ENCODE measurements around the gene ARHGAP4. TPM values are rescaled to one million over a fixed set of nuclear protein-coding genes. Genes with fewer than 3 reads are reported as not detected.

The ARHGAP4 gene
- total and polyA plus RNA-seq, 2 donors (not counting 3 experiments of a cell fraction or from before 2014, with no cell fraction given), result 20.9 to 33.3 TPM

DNA sequence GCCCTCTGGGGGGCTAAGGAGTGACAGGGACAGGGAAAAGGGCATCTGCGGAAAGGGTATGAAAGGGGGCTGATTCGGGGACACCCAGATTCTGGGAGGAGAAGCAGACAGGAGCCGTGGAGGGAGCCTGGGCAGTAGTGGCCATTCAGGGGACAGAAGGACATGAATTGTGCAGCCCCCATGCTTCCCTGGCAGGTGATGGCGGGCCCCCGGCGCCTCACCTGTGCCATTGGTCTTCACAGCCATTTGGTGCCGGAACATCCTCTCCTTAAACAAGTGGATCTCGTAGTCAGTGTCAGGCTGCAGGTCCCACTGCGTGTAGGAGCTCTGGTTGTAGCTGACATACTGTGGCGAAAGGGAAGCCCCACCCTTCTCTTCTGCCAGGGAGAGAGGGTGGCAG is 62.0 kb downstream of the ARHGAP4 start:
- no peaks in the 10 kb centered on the region for H3K9me3 ChIP-seq (replicated peaks; ENCODE audit: control insufficient read depth, insufficient read depth, low read length)
- dilution Hi-C loops (cut with MboI; ENCODE audit: extremely low pct_ligation_motif_present, low sequenced_read_pairs), result no loop called here
- H3K27me3 ChIP-seq (ENCODE audit: control insufficient read depth in 2 of 2, insufficient read depth in 2 of 2, low read length in 2 of 2), result no peaks in the 10 kb centered on the region
- no peaks in the 10 kb centered on the region for H3K4me1 ChIP-seq (ENCODE audit: control insufficient read depth, extremely low read depth, insufficient read depth, low read length)
- H3K79me2 ChIP-seq (ENCODE audit: control insufficient read depth, insufficient read depth, low read length), result no peaks in the 10 kb centered on the region
- H3K4me2 ChIP-seq (ENCODE audit: insufficient read depth, low read length), result no peak overlapping the region
- DNase-seq (ENCODE audit: low read depth, low spot score), result no peak
- H3K4me3 ChIP-seq (replicated peaks in 1 of 3; ENCODE audit: insufficient read depth in 1 of 3, low read depth in 1 of 3, low read length in 3 of 3), result no peak overlapping the region
- H3K9me1 ChIP-seq (replicated peaks; ENCODE audit: control insufficient read depth, extremely low read depth, insufficient read depth, low read length), result no peaks in the 10 kb centered on the region
- no peak overlapping the region for H2AFZ ChIP-seq (ENCODE audit: low read depth, low read length)
- CTCF ChIA-PET, result no interaction called here
- no peaks in the 10 kb centered on the region for H4K20me1 ChIP-seq (replicated peaks; ENCODE audit: control insufficient read depth, extremely low read depth, insufficient read depth, low read length)
- TF ChIP-seq MYC (IDR thresholded peaks at IDR 0.05; ENCODE audit: low read depth, low read length), result no peak
- TF ChIP-seq FOS (IDR thresholded peaks at IDR 0.05; ENCODE audit: borderline replicate concordance, insufficient read depth, low read length), result no peak
- FAIRE-seq, result no peak
- H3K36me3 ChIP-seq (ENCODE audit: control insufficient read depth in 2 of 2, extremely low read depth in 1 of 2, insufficient read depth in 2 of 2, low read length in 2 of 2), result no peaks in the 10 kb centered on the region
- BruUV-seq (replicated peaks), result no TSS peak
- H3K9ac ChIP-seq (replicated peaks; ENCODE audit: extremely low read depth, insufficient read depth, low read length), result no peak overlapping the region
- intact Hi-C loops (cut with micrococcal nuclease), result no loop called here
- POLR2A ChIA-PET, result no interaction called here
- no peak overlapping the region for H3K27ac ChIP-seq (ENCODE audit: insufficient read depth, low read depth, low read length)

DNA sequence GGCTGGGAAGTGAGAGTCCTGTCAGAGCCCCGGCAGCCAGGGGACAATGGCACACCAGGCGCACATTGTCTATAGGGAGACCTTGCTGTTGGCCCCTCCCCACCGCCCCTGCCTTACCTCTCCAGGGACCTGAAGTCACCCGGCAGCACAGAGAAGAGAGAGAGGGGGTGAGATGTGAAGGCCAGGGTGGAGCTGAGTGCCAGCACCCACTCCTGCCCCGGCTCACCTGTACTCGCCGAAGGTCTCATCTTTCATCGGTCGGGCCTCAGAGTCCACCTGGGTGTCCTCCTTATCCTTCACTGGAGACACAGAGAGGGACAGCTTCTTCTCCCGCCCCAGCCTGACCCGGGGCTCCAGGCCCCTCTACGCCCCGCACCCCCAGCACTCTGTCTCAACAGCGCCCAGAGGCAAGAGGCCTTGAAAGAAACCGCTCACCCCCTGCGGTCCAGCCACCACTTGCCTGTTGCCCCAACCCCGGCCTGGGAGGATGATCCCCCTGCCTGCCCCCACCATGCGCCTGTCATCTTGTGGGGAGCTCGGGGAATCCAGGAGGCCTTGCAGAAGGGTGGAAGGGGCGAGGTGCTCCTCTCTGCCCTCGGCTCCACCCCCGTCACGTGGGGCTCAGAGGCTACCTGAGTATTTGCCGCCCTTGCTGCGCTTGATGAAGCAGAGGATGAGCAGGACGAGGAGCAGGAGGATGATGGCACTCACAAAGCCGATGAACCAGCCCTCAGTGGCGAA is 62.6 kb downstream of the ARHGAP4 start:
- Histone ChIP-seq H4K20me1 (replicated peaks; ENCODE audit: control insufficient read depth, extremely low read depth, insufficient read depth, low read length) (no peaks in the 10 kb centered on the region), H3K9me1 (replicated peaks; ENCODE audit: control insufficient read depth, extremely low read depth, insufficient read depth, low read length) (no peaks in the 10 kb centered on the region), H3K27ac (ENCODE audit: insufficient read depth, low read depth, low read length) (no peak overlapping the region), H3K4me3 (replicated peaks in 1 of 3; ENCODE audit: insufficient read depth in 1 of 3, low read depth in 1 of 3, low read length in 3 of 3) (no peak overlapping the region), H3K79me2 (ENCODE audit: control insufficient read depth, insufficient read depth, low read length) (no peaks in the 10 kb centered on the region), H3K9ac (replicated peaks; ENCODE audit: extremely low read depth, insufficient read depth, low read length) (no peak overlapping the region), H3K9me3 (replicated peaks; ENCODE audit: control insufficient read depth, insufficient read depth, low read length) (no peaks in the 10 kb centered on the region), H3K4me2 (ENCODE audit: insufficient read depth, low read length) (no peak overlapping the region), H3K4me1 (ENCODE audit: control insufficient read depth, extremely low read depth, insufficient read depth, low read length) (no peaks in the 10 kb centered on the region), H2AFZ (ENCODE audit: low read depth, low read length) (no peak overlapping the region), H3K36me3 (ENCODE audit: control insufficient read depth in 2 of 2, extremely low read depth in 1 of 2, insufficient read depth in 2 of 2, low read length in 2 of 2) (no peaks in the 10 kb centered on the region), H3K27me3 (ENCODE audit: control insufficient read depth in 2 of 2, insufficient read depth in 2 of 2, low read length in 2 of 2) (no peaks in the 10 kb centered on the region)
- DNase-seq (ENCODE audit: low read depth, low spot score) (no peak), FAIRE-seq (no peak)
- POLR2A ChIA-PET, result no interaction called here
- dilution Hi-C loops (cut with MboI; ENCODE audit: extremely low pct_ligation_motif_present, low sequenced_read_pairs), result no loop called here
- intact Hi-C loops (cut with micrococcal nuclease), result no loop called here
- BruUV-seq (replicated peaks), result no TSS peak
- CTCF ChIA-PET, result no interaction called here
- TF ChIP-seq, protein P1, sequence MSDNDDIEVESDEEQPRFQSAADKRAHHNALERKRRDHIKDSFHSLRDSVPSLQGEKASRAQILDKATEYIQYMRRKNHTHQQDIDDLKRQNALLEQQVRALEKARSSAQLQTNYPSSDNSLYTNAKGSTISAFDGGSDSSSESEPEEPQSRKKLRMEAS (IDR thresholded peaks at IDR 0.05; ENCODE audit: insufficient read depth, insufficient read length), result no peak
- TF ChIP-seq MYC (IDR thresholded peaks at IDR 0.05; ENCODE audit: low read depth, low read length) (no peak), POLR2A (IDR thresholded peaks at IDR 0.05; ENCODE audit: low read depth, low read length) (no peak), EZH2 (IDR thresholded peaks at IDR 0.05; ENCODE audit: borderline replicate concordance, low read depth, low read length, severe bottlenecking) (no peak), GATA2 (IDR thresholded peaks at IDR 0.05; ENCODE audit: insufficient read depth, insufficient read length, low read depth, low read length) (no peak), FOS (IDR thresholded peaks at IDR 0.05; ENCODE audit: borderline replicate concordance, insufficient read depth, low read length) (no peak), JUN (IDR thresholded peaks at IDR 0.05; ENCODE audit: borderline replicate concordance, insufficient read depth, insufficient read length, low read depth) (no peak)
- TF ChIP-seq, protein P2, sequence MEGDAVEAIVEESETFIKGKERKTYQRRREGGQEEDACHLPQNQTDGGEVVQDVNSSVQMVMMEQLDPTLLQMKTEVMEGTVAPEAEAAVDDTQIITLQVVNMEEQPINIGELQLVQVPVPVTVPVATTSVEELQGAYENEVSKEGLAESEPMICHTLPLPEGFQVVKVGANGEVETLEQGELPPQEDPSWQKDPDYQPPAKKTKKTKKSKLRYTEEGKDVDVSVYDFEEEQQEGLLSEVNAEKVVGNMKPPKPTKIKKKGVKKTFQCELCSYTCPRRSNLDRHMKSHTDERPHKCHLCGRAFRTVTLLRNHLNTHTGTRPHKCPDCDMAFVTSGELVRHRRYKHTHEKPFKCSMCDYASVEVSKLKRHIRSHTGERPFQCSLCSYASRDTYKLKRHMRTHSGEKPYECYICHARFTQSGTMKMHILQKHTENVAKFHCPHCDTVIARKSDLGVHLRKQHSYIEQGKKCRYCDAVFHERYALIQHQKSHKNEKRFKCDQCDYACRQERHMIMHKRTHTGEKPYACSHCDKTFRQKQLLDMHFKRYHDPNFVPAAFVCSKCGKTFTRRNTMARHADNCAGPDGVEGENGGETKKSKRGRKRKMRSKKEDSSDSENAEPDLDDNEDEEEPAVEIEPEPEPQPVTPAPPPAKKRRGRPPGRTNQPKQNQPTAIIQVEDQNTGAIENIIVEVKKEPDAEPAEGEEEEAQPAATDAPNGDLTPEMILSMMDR (IDR thresholded peaks at IDR 0.05; ENCODE audit: extremely low read depth in 1 of 2, insufficient read depth in 1 of 2, low read depth in 1 of 2, low read length in 2 of 2), result no peak

Measured in endothelial cell of umbilical vein (primary cell).